ENCODE measurements around the gene ETV3.

DNA sequence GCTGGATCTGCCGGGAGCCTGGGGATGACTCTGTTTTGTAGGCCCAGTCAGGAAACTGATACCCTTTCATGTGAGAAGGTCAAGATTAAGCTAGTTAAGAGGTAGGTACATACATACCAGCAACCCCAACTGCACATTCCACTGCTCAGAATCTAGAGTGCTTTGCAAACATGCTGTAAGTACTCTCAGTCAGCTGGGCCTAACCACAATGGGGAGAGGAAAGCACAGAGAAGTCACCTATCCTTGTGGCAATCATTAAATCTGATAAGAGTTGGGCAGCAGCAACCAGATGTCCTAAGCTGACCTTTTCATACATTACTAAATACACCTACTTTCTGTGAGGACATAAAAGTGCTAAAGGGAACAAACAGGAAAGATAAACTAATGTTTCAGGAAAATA, 2.5 kb downstream of the ETV3 start:
- TF ChIP-seq, protein P1, sequence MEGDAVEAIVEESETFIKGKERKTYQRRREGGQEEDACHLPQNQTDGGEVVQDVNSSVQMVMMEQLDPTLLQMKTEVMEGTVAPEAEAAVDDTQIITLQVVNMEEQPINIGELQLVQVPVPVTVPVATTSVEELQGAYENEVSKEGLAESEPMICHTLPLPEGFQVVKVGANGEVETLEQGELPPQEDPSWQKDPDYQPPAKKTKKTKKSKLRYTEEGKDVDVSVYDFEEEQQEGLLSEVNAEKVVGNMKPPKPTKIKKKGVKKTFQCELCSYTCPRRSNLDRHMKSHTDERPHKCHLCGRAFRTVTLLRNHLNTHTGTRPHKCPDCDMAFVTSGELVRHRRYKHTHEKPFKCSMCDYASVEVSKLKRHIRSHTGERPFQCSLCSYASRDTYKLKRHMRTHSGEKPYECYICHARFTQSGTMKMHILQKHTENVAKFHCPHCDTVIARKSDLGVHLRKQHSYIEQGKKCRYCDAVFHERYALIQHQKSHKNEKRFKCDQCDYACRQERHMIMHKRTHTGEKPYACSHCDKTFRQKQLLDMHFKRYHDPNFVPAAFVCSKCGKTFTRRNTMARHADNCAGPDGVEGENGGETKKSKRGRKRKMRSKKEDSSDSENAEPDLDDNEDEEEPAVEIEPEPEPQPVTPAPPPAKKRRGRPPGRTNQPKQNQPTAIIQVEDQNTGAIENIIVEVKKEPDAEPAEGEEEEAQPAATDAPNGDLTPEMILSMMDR (IDR thresholded peaks at IDR 0.05; ENCODE audit: low read depth, low read length, poor library complexity, severe bottlenecking): no peak
- TF ChIP-seq EZH2phosphoT487 (IDR thresholded peaks at IDR 0.05; ENCODE audit: borderline replicate concordance, low read length): no peak
